ENCODE results near the gene SPINK1. TPM values are rescaled to one million over a fixed set of nuclear protein-coding genes. Genes with fewer than 3 reads are reported as not detected.

Gene SPINK1, protein sequence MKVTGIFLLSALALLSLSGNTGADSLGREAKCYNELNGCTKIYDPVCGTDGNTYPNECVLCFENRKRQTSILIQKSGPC
- total RNA-seq (2022; extraction: Qiagen RNA extraction; ENCODE audit: low read depth), result 0.34 to 2.2 TPM (median 0.95 TPM) in 5 replicates

GRCh38 chr5:147831465-147831864 lies at the start of gene SPINK1:
Gene SPINK1, minus strand, starts transcription at chr5:147831671. Its CDS starts 94 bp downstream, at chr5:147831577.

GRCh38 chr5:147878066-147878759 lies 46.7 kb upstream of the SPINK1 start, which contains the start of gene SCGB3A2:
Gene SCGB3A2, plus strand, starts transcription at chr5:147878711. Its CDS starts 93 bp downstream, at chr5:147878804.

GRCh38 chr5:147782110-147783028 lies 49.1 kb downstream of the SPINK1 start, which contains the start of gene JAKMIP2:
Gene JAKMIP2, minus strand, starts transcription at chr5:147782728. Its CDS starts 110,922 bp downstream, at chr5:147671806.

Other genes starting within 250 kb of the SPINK1 start
- gene JAKMIP2, start 48.9 kb downstream of the SPINK1 start, total RNA-seq (2022; extraction: Qiagen RNA extraction; ENCODE audit: low read depth), result not detected in 5 replicates
- gene SCGB3A2, start 47.0 kb upstream of the SPINK1 start, total RNA-seq (2022; extraction: Qiagen RNA extraction; ENCODE audit: low read depth), result not detected in 5 replicates
- gene C5orf46, start 74.9 kb upstream of the SPINK1 start, total RNA-seq (2022; extraction: Qiagen RNA extraction; ENCODE audit: low read depth), result not detected in 5 replicates
- not detected in 5 replicates for gene SPINK5, start 232.3 kb upstream of the SPINK1 start, total RNA-seq (2022; extraction: Qiagen RNA extraction; ENCODE audit: low read depth)